Mucosa of descending colon (tissue), 3 donors: ENCODE data around the gene ARHGEF1. TPM values are rescaled to one million over a fixed set of nuclear protein-coding genes. Genes with fewer than 3 reads are reported as not detected.
"Not testable (repeated sequence)": the region's sequence is repeated elsewhere in the genome, so short reads cannot be mapped to it uniquely, and the experiment has no call there.

ENCODE experiments used
- ATAC-seq: fragments of 200-7000 bp; cut with Tn5 transposase; one replicate; pipeline ENCODE4 v1.9.1; 2020; ENCODE audit warnings: mild to moderate bottlenecking, moderate library complexity
- DNase-seq, 3 donors: peaks; one replicate each; pipeline ENCODE4 v3.0.0-alpha.2; 2020
- H3K36me3 ChIP-seq: fragments of 200-600 bp; one replicate; pipeline ENCODE4 v1.8.0; 2021; ENCODE audit warnings: low read depth, mild to moderate bottlenecking
- H3K4me1 ChIP-seq: fragments of 200-600 bp; one replicate; pipeline ENCODE4 v1.8.0; 2021; ENCODE audit warnings: low read depth, mild to moderate bottlenecking
- H3K4me3 ChIP-seq: fragments of 200-600 bp; one replicate; pipeline ENCODE4 v1.8.0; 2021; ENCODE audit warnings: mild to moderate bottlenecking
- H3K9me3 ChIP-seq: fragments of 200-600 bp; one replicate; pipeline ENCODE4 v1.8.0; 2021; ENCODE audit warnings: mild to moderate bottlenecking
- intact Hi-C, 2 donors: fragments of 100-400 bp; cut with DNase I in 1 of 2; cut with micrococcal nuclease in 1 of 2; formaldehyde crosslinking; loops; one replicate each; pipeline versions ENCODE4 v1.11.0 to v1.11.1; 2022; cut with DNase I, micrococcal nuclease
- total RNA-seq, 3 donors: library from RNA; stranded (reverse); fragmentation: NEBNext Ultra II Directional in 2 of 3; extraction: Animal tissue kit (Norgen Biotek cat#: 25700) in 2 of 3; gene quantifications; one replicate each; pipeline versions ENCODE4 v1.2.1 to v1.2.4, GENCODE V29; 2021 to 2023
- TF ChIP-seq, protein P1 (sequence below): fragments of 200-600 bp; IDR thresholded peaks from one replicate; pipeline ENCODE4 v1.8.0; 2022; ENCODE audit warnings: antibody characterized with exemption, mild to moderate bottlenecking
- donor health status: DM: no; HTN: no; CAD: no; lungs with moderate emphysema.
- donor health status: DM: no; HTN: no; CAD: no.
- donor health status: DM: no; HTN: yes; CAD: no.

The ARHGEF1 gene
- total RNA-seq, 3 donors from 2014 or later, result 84.9 to 125 (median 92.3) TPM

GRCh38 chr19:41869374-41869955 lies 13.5 kb upstream of the ARHGEF1 start:
- peaks cover 42% of the 10 kb centered on the region for H3K4me1 ChIP-seq
- peaks cover 3% of the 10 kb centered on the region for H3K36me3 ChIP-seq
- TF ChIP-seq, protein P1, sequence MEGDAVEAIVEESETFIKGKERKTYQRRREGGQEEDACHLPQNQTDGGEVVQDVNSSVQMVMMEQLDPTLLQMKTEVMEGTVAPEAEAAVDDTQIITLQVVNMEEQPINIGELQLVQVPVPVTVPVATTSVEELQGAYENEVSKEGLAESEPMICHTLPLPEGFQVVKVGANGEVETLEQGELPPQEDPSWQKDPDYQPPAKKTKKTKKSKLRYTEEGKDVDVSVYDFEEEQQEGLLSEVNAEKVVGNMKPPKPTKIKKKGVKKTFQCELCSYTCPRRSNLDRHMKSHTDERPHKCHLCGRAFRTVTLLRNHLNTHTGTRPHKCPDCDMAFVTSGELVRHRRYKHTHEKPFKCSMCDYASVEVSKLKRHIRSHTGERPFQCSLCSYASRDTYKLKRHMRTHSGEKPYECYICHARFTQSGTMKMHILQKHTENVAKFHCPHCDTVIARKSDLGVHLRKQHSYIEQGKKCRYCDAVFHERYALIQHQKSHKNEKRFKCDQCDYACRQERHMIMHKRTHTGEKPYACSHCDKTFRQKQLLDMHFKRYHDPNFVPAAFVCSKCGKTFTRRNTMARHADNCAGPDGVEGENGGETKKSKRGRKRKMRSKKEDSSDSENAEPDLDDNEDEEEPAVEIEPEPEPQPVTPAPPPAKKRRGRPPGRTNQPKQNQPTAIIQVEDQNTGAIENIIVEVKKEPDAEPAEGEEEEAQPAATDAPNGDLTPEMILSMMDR, result no peak

GRCh38 chr19:41870401-41870873 lies 12.5 kb upstream of the ARHGEF1 start:
- intact Hi-C loops, result loop anchor here (5.0 kb wide), 1 partner anchor 82 kb away; no protein-coding TSS in a partner anchor
- peaks cover 42% of the 10 kb centered on the region for H3K4me1 ChIP-seq
- DNase-seq (peak in 1 of 3 donors; percentile 22), ATAC-seq (peak; percentile 8)
- H3K9me3 ChIP-seq, result no peaks in the 10 kb centered on the region
- H3K36me3 ChIP-seq, result peaks cover 3% of the 10 kb centered on the region
- no peak overlapping the region for H3K4me3 ChIP-seq
- TF ChIP-seq, protein P1, result no peak

More at GRCh38 chr19:41869374-41869955, 13.5 kb upstream of the ARHGEF1 start:
- DNase-seq, result no peak
- no peaks in the 10 kb centered on the region for H3K9me3 ChIP-seq
- intact Hi-C loops, result no loop called here
- ATAC-seq, result no peak
- H3K4me3 ChIP-seq, result no peak overlapping the region

DNA sequence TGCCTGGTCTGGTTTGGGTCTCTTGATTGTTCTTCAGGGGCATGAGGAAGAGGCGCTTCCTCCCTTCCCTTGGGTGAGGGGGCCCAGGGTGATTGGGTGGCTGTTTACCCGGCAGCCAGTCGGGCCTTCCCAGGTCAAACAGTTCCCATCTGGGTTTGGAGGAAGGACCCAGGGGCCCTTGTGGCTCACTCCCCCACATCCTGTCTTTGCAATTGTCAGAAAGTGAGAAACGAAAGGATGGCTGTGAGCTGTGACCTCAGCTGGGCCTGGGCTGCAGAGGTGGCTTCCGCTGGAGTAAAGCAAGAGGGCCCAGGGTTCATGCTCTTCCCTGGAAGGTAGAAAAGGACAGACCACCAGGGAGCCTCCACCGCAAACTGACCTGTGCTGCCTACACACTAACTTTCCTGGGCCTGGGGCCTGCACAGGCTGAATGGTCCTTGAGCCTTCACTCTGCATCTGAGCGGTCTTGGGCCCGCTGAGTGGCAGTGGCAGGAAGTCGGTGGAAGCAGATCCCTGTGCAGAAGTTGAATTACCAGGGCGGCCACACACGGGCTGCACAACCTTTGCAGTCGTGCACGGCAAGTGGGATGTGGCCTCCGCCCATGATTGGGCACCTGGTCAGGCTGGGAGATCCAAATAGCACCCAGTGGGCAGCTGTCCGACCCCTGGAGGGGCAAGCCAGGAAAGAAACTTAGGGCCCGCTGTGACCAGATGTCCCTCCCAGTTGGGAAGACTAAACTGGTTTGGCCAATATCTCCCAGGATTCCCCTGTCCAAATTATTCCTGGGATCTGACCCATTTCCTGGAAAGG lies 11.2 kb upstream of the ARHGEF1 start:
- peak; percentile 59 for ATAC-seq
- no peak overlapping the region for H3K4me3 ChIP-seq
- H3K36me3 ChIP-seq, result peaks cover 3% of the 10 kb centered on the region
- intact Hi-C loops, result loop anchor here (5.0 kb wide), 1 partner anchor 81 kb away; no protein-coding TSS in a partner anchor
- peaks cover 41% of the 10 kb centered on the region for H3K4me1 ChIP-seq
- TF ChIP-seq, protein P1, result no peak
- H3K9me3 ChIP-seq, result no peaks in the 10 kb centered on the region
- DNase-seq, result peak; percentile 55 to 83 (median 62)

DNA sequence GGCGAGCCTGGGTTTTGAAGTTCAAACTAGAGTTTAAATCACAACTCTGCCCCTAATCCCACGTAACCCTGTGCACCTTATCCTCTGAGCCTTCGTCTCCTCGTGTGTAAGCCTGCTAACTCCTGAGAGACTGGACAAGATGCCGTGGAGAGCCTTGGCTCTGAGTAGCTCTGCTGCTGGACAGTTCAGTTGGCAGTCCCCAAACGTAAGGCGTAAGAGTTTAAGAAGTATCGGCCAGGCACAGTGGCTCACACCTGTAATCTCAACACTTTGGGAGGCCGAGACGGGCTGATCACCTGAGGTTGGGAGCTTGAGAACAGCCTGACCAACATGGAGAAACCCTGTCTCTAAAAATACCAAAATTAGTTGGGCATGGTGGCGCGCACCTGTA lies 10.6 kb upstream of the ARHGEF1 start:
- Histone ChIP-seq H3K4me3 (no peak overlapping the region), H3K9me3 (no peaks in the 10 kb centered on the region), H3K4me1 (peaks cover 36% of the 10 kb centered on the region), H3K36me3 (peaks cover 3% of the 10 kb centered on the region)
- intact Hi-C loops, result loop anchor here (5.0 kb wide), 1 partner anchor 80 kb away; no protein-coding TSS in a partner anchor
- TF ChIP-seq, protein P1, result no peak
- DNase-seq, result peak in 1 of 3 donors; percentile 36
- ATAC-seq, result no peak

GRCh38 chr19:41872775-41873647 lies 10.0 kb upstream of the ARHGEF1 start:
- ATAC-seq, result peak; percentile 78
- intact Hi-C loops, result loop anchor here (5.0 kb wide), 1 partner anchor 79 kb away; no protein-coding TSS in a partner anchor
- TF ChIP-seq, protein P1, result peak; percentile 80
- peaks cover 3% of the 10 kb centered on the region for H3K36me3 ChIP-seq
- H3K9me3 ChIP-seq, result no peaks in the 10 kb centered on the region
- H3K4me3 ChIP-seq, result no peak overlapping the region
- peak; percentile 85 to 92 (median 92) for DNase-seq
- H3K4me1 ChIP-seq, result peaks cover 30% of the 10 kb centered on the region

- intact Hi-C loops, H3K36me3 ChIP-seq, H3K9me3 ChIP-seq, DNase-seq, ATAC-seq, H3K4me3 ChIP-seq: not testable (repeated sequence)
- H3K4me1 ChIP-seq, result peaks cover 15% of the 10 kb centered on the region
Measured at GRCh38 chr19:41875973-41876372, 7.0 kb upstream of the ARHGEF1 start.
